Measurements from ENCODE around the gene TTLL12.
A peak's percentile ranks its signal among the peaks of the same experiment; 100 is the strongest.

The TTLL12 gene

GRCh38 chr22:43126501-43127165, 60.3 kb downstream of the TTLL12 start:
- Histone ChIP-seq H3K36me3 (ENCODE audit: control insufficient read depth, insufficient read depth, low read length) (no peaks in the 10 kb centered on the region), H3K4me3 (ENCODE audit: low read length) (no peak overlapping the region), H3K27me3 (ENCODE audit: control insufficient read depth, insufficient read depth, low read length) (no peaks in the 10 kb centered on the region), H3K4me1 (ENCODE audit: control insufficient read depth, insufficient read depth, low read length) (peaks cover 73% of the 10 kb centered on the region), H3K9ac (ENCODE audit: low read length) (peak overlapping the region; percentile 82), H3K9me3 (ENCODE audit: control insufficient read depth, low read length) (no peaks in the 10 kb centered on the region)

GRCh38 chr22:43118953-43119458, 67.9 kb downstream of the TTLL12 start:
- H3K4me3 ChIP-seq (ENCODE audit: low read length): no peak overlapping the region
- H3K9me3 ChIP-seq (ENCODE audit: control insufficient read depth, low read length): no peaks in the 10 kb centered on the region
- H3K27me3 ChIP-seq (ENCODE audit: control insufficient read depth, insufficient read depth, low read length): no peaks in the 10 kb centered on the region
- H3K9ac ChIP-seq (ENCODE audit: low read length): peak overlapping the region; percentile 23
- H3K4me1 ChIP-seq (ENCODE audit: control insufficient read depth, insufficient read depth, low read length): peaks cover 79% of the 10 kb centered on the region
- H3K36me3 ChIP-seq (ENCODE audit: control insufficient read depth, insufficient read depth, low read length): no peaks in the 10 kb centered on the region

GRCh38 chr22:43118024-43118849, 68.7 kb downstream of the TTLL12 start:
- no peaks in the 10 kb centered on the region for H3K9me3 ChIP-seq (ENCODE audit: control insufficient read depth, low read length)
- peaks cover 79% of the 10 kb centered on the region for H3K4me1 ChIP-seq (ENCODE audit: control insufficient read depth, insufficient read depth, low read length)
- H3K27me3 ChIP-seq (ENCODE audit: control insufficient read depth, insufficient read depth, low read length): no peaks in the 10 kb centered on the region
- H3K9ac ChIP-seq (ENCODE audit: low read length): peak overlapping the region; percentile 23
- no peak overlapping the region for H3K4me3 ChIP-seq (ENCODE audit: low read length)
- no peaks in the 10 kb centered on the region for H3K36me3 ChIP-seq (ENCODE audit: control insufficient read depth, insufficient read depth, low read length)

GRCh38 chr22:43116932-43117331, 70.0 kb downstream of the TTLL12 start:
- H3K27me3 ChIP-seq (ENCODE audit: control insufficient read depth, insufficient read depth, low read length): peaks cover 1% of the 10 kb centered on the region
- H3K4me1 ChIP-seq (ENCODE audit: control insufficient read depth, insufficient read depth, low read length): peaks cover 75% of the 10 kb centered on the region

More at GRCh38 chr22:43116932-43117331, 70.0 kb downstream of the TTLL12 start:
- H3K9me3 ChIP-seq (ENCODE audit: control insufficient read depth, low read length): no peaks in the 10 kb centered on the region
- H3K9ac ChIP-seq (ENCODE audit: low read length): no peak overlapping the region
- no peaks in the 10 kb centered on the region for H3K36me3 ChIP-seq (ENCODE audit: control insufficient read depth, insufficient read depth, low read length)
- H3K4me3 ChIP-seq (ENCODE audit: low read length): no peak overlapping the region

Data from mucosa of stomach (tissue), 1 donor.